ENCODE data around the gene LSG1.

DNA sequence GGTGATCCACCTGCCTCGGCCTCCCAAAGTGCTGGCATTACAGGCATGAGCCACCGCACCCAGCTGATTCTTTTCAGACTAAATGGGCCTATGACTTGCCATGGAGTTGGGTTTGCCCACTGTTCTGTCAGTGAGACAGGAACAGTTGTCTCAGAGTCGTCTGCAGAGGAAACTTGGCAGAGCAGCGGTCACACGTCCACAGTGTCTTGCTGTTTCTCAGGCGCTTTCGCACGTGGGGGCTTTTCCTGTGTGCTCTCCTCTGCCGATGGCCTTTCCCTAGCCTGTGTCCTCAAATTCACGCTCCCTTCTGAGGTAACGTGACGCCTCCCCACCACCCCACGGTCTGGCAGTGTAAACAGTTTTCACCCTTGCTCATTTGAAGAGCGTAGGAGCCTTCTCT lies 50.0 kb downstream of the LSG1 start:
- TF ChIP-seq, protein P1, sequence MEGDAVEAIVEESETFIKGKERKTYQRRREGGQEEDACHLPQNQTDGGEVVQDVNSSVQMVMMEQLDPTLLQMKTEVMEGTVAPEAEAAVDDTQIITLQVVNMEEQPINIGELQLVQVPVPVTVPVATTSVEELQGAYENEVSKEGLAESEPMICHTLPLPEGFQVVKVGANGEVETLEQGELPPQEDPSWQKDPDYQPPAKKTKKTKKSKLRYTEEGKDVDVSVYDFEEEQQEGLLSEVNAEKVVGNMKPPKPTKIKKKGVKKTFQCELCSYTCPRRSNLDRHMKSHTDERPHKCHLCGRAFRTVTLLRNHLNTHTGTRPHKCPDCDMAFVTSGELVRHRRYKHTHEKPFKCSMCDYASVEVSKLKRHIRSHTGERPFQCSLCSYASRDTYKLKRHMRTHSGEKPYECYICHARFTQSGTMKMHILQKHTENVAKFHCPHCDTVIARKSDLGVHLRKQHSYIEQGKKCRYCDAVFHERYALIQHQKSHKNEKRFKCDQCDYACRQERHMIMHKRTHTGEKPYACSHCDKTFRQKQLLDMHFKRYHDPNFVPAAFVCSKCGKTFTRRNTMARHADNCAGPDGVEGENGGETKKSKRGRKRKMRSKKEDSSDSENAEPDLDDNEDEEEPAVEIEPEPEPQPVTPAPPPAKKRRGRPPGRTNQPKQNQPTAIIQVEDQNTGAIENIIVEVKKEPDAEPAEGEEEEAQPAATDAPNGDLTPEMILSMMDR (IDR thresholded peaks at IDR 0.05; ENCODE audit: insufficient read depth, low read length, poor library complexity, severe bottlenecking), result no peak
- TF ChIP-seq EZH2phosphoT487 (conservative IDR thresholded peaks at IDR 0.05; ENCODE audit: low read length), result no peak
